PC-9 (cell line): ENCODE data around the gene UNC5B. TPM values are rescaled to one million over a fixed set of nuclear protein-coding genes. Genes with fewer than 3 reads are reported as not detected.

Experiments
- BruUV-seq: library from RNA; stranded (reverse); fragments of 400-500 nt; replicated peaks from 2 replicates; lab custom pipeline; 2021; lab: Mats Ljungman, UMichigan
- CTCF ChIA-PET: fragments of 300-600 bp; sonication (Branson Sonifier 250); formaldehyde crosslinking; loops from one replicate; lab custom pipeline; 2022; ENCODE audit warnings: antibody characterized with exemption; lab: Charles Lee
- POLR2A ChIA-PET: fragments of 300-600 bp; sonication (Branson Sonifier 250); formaldehyde crosslinking; loops from one replicate; lab custom pipeline; 2022; ENCODE audit warnings: antibody characterized with exemption; ENCODE audit not compliant: unreplicated experiment; lab: Charles Lee
- DNase-seq, 2 experiments: peaks; one replicate each; pipeline versions ENCODE4 v3.0.0 to v3.0.0-alpha.2; 2015 to 2022; ENCODE audit warnings: mixed read lengths in 1 of 2
- H2AFZ ChIP-seq: fragments of 200-600 bp; sonication (generic); 2 replicates; pipeline ENCODE4 v1.8.1; 2017; ENCODE audit warnings: antibody characterized with exemption
- H3F3A ChIP-seq: fragments of 200-600 bp; sonication (generic); 2 replicates; pipeline ENCODE4 v1.8.1; 2017; ENCODE audit warnings: antibody characterized with exemption, mild to moderate bottlenecking, low read depth; ENCODE audit not compliant: insufficient read depth
- H3K27ac ChIP-seq: fragments of 200-600 bp; sonication (generic); 2 replicates; pipeline ENCODE4 v1.6.1; 2016; ENCODE audit warnings: mixed run types
- H3K27me3 ChIP-seq: fragments of 200-600 bp; sonication (generic); 2 replicates; pipeline ENCODE4 v1.6.1; 2016; ENCODE audit warnings: low read depth, mixed run types; ENCODE audit not compliant: insufficient read depth
- H3K36me3 ChIP-seq: fragments of 200-600 bp; sonication (generic); 2 replicates; pipeline ENCODE4 v1.6.1; 2016; ENCODE audit warnings: low read depth, mixed run types
- H3K4me1 ChIP-seq: fragments of 200-600 bp; sonication (generic); replicated peaks from 2 replicates; pipeline ENCODE4 v1.6.1; 2016; ENCODE audit warnings: mixed run types; ENCODE audit not compliant: insufficient read depth
- H3K4me2 ChIP-seq: fragments of 200-600 bp; sonication (generic); 2 replicates; pipeline ENCODE4 v1.6.1; 2017; ENCODE audit warnings: mixed run types
- H3K4me3 ChIP-seq: fragments of 200-600 bp; sonication (generic); 2 replicates; pipeline ENCODE4 v1.6.1; 2016; ENCODE audit warnings: mixed run types
- H3K79me2 ChIP-seq: fragments of 200-600 bp; sonication (generic); 2 replicates; pipeline ENCODE4 v1.6.1; 2017; ENCODE audit warnings: low read depth, mixed run types
- H3K9me2 ChIP-seq: fragments of 200-600 bp; sonication (generic); 2 replicates; pipeline ENCODE4 v1.8.1; 2017; ENCODE audit warnings: mild to moderate bottlenecking; ENCODE audit not compliant: insufficient read depth
- H3K9me3 ChIP-seq: fragments of 200-600 bp; sonication (generic); 2 replicates; pipeline ENCODE4 v1.8.1; 2016; ENCODE audit warnings: low read depth; ENCODE audit not compliant: insufficient read depth
- H4K20me1 ChIP-seq: fragments of 200-600 bp; sonication (generic); 2 replicates; pipeline ENCODE4 v1.8.1; 2017; ENCODE audit not compliant: insufficient read depth
- EZH2 ChIP-seq: fragments of 200-600 bp; sonication (generic); IDR thresholded peaks from 2 replicates; pipeline ENCODE4 v1.8.0; 2017; ENCODE audit warnings: antibody characterized with exemption, low read depth
- intact Hi-C: fragments of 100-400 bp; cut with micrococcal nuclease; formaldehyde crosslinking; loops from one replicate; pipeline ENCODE4 v1.10.0; 2022; ENCODE audit not compliant: unreplicated experiment
- total RNA-seq: library from RNA; stranded (reverse); gene quantifications from 2 replicates; pipeline ENCODE4 v1.2.3, GENCODE V29; 2021
- TF ChIP-seq, protein P1 (sequence below): fragments of 200-600 bp; sonication (generic); conservative IDR thresholded peaks from 2 replicates; pipeline ENCODE4 v1.6.1; 2017; ENCODE audit warnings: mixed run types, antibody characterized with exemption, mild to moderate bottlenecking, moderate library complexity

UNC5B gene
- total RNA-seq, 1 experiment from 2014 or later = 1.7 TPM

DNA sequence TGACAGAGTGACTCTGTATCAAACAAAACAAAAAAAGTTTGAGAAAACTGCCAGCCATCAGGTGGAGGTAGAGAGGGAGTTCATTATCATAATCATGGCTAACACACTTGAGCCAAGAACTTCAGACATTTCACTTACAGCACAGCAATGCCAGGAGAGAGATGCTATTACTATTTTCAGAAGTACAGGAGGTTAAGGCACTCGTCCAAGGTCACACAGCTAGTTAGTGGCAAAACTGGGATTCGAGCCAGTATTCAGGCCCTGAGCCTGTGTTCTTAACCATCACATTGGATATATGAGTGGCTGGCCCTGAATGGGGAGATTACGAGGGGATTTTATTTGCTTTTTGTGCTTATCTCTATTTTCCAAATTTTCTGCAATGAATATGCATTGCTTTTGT, 24.8 kb upstream of the UNC5B start:
- H3K4me2 ChIP-seq = no peak overlapping the region
- no peaks in the 10 kb centered on the region for H3K36me3 ChIP-seq
- H3K9me2 ChIP-seq = no peaks in the 10 kb centered on the region
- no TSS peak for BruUV-seq
- no peaks in the 10 kb centered on the region for H4K20me1 ChIP-seq
- peaks cover 39% of the 10 kb centered on the region for H3K27me3 ChIP-seq
- H3F3A ChIP-seq = no peaks in the 10 kb centered on the region
- H3K79me2 ChIP-seq = no peaks in the 10 kb centered on the region
- ChIA-PET POLR2A (no interaction called here), CTCF (no interaction called here)
- H3K4me3 ChIP-seq = no peak overlapping the region
- H2AFZ ChIP-seq = no peak overlapping the region
- intact Hi-C loops = no loop called here
- TF ChIP-seq, protein P1, sequence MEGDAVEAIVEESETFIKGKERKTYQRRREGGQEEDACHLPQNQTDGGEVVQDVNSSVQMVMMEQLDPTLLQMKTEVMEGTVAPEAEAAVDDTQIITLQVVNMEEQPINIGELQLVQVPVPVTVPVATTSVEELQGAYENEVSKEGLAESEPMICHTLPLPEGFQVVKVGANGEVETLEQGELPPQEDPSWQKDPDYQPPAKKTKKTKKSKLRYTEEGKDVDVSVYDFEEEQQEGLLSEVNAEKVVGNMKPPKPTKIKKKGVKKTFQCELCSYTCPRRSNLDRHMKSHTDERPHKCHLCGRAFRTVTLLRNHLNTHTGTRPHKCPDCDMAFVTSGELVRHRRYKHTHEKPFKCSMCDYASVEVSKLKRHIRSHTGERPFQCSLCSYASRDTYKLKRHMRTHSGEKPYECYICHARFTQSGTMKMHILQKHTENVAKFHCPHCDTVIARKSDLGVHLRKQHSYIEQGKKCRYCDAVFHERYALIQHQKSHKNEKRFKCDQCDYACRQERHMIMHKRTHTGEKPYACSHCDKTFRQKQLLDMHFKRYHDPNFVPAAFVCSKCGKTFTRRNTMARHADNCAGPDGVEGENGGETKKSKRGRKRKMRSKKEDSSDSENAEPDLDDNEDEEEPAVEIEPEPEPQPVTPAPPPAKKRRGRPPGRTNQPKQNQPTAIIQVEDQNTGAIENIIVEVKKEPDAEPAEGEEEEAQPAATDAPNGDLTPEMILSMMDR = no peak
- TF ChIP-seq EZH2 = no peak
- H3K9me3 ChIP-seq = no peaks in the 10 kb centered on the region
- no peak overlapping the region for H3K27ac ChIP-seq
- H3K4me1 ChIP-seq = no peaks in the 10 kb centered on the region
- no peak for DNase-seq

DNA sequence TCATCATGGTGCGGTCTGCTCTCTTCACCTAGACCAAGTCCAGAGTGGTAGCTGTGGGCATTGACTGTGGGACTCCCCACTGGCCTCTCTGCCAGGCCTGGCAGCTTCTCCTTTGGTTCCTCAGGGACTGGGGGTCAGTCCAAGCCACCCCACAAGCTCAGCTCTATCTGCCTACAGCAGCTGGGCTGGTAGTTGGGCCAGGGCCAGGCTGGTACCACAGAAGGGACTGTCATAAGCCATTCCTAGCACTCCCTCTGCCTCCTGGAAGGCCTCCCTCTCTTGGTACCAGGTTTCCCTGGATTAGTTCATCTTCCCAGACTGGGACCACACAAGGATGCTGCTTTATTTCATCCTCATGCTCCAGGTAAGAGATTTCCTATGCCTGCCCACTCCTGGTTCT, 24.2 kb upstream of the UNC5B start:
- no peaks in the 10 kb centered on the region for H3K4me1 ChIP-seq
- H3K4me2 ChIP-seq = no peak overlapping the region
- ChIA-PET POLR2A (no interaction called here), CTCF (interaction anchor here (0.5 kb wide), 1 partner anchor 371 kb away, joined by 6 read pairs; no protein-coding TSS in a partner anchor)
- intact Hi-C loops = no loop called here
- H3K36me3 ChIP-seq = no peaks in the 10 kb centered on the region
- H3K9me3 ChIP-seq = no peaks in the 10 kb centered on the region
- H3K4me3 ChIP-seq = no peak overlapping the region
- BruUV-seq = no TSS peak
- H3K27me3 ChIP-seq = peaks cover 39% of the 10 kb centered on the region
- H3K9me2 ChIP-seq = no peaks in the 10 kb centered on the region
- DNase-seq = no peak
- no peaks in the 10 kb centered on the region for H3K79me2 ChIP-seq
- H4K20me1 ChIP-seq = no peaks in the 10 kb centered on the region
- H2AFZ ChIP-seq = no peak overlapping the region
- no peak overlapping the region for H3K27ac ChIP-seq
- no peak for TF ChIP-seq EZH2
- no peaks in the 10 kb centered on the region for H3F3A ChIP-seq

DNA sequence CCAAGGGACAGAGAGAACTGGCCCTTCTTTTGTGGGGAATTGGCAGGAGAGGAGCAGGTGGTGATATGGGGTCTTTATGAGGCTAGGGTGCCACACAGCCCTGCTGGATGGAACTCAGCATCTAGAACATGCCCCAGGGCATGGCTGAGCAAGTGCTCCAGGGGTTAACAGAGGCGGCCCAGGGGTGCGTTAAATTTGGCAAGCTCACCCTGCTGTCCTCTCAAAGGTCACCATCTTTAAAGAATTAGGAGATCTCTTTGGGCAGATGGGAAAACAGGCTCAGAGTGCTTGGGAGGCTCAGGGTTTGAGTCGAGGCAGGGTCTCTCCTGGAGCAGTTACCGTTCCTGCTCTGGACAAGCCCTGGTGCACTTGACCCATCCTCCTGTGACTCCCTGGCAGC, 21.4 kb upstream of the UNC5B start:
- Histone ChIP-seq H3K4me3 (no peak overlapping the region), H2AFZ (no peak overlapping the region), H3K36me3 (no peaks in the 10 kb centered on the region), H3K27me3 (peaks cover 21% of the 10 kb centered on the region), H3K79me2 (no peaks in the 10 kb centered on the region), H4K20me1 (no peaks in the 10 kb centered on the region), H3K9me3 (no peaks in the 10 kb centered on the region), H3K4me2 (no peak overlapping the region), H3K9me2 (no peaks in the 10 kb centered on the region), H3F3A (no peaks in the 10 kb centered on the region), H3K27ac (no peak overlapping the region), H3K4me1 (no peaks in the 10 kb centered on the region)
- no TSS peak for BruUV-seq
- TF ChIP-seq, protein P1 = no peak
- TF ChIP-seq EZH2 = no peak
- ChIA-PET CTCF (no interaction called here), POLR2A (no interaction called here)
- DNase-seq = no peak
- intact Hi-C loops = no loop called here

DNA sequence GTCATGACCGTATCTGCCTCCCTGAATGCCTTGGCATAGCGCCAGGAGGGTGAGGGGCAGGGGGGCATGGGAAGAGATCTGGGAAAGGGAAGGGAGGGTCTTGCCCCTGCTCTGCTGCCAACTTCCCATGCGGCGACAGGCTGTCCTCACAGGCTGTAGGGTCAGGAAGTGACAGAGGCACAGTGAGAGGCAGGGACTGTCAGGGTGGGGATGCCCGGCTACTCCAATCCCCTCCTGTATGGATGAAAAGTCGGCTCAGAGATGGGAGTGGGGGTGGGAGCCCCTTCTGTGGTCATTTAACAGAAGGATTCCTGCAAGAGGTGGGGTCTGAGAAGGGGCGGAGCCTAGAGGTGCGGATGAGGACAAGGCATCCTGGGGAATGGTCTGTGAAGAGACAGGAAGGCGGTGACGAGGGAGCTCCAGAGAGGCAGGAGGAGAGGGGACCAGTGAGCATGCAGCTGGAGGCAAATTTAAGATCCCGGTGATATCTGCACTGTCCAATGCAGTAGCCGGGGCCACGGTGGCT, 20.8 kb upstream of the UNC5B start:
- H3K9me3 ChIP-seq = no peaks in the 10 kb centered on the region
- H3K36me3 ChIP-seq = no peaks in the 10 kb centered on the region
- peaks cover 15% of the 10 kb centered on the region; the same call in 1 of the 2 replicates for H3K27me3 ChIP-seq
- H3K4me3 ChIP-seq = no peak overlapping the region
- ChIA-PET POLR2A (no interaction called here), CTCF (no interaction called here)
- no peak for TF ChIP-seq EZH2
- TF ChIP-seq, protein P1 = no peak
- no peaks in the 10 kb centered on the region for H3F3A ChIP-seq
- H3K9me2 ChIP-seq = no peaks in the 10 kb centered on the region
- no peak overlapping the region for H3K27ac ChIP-seq
- no peak overlapping the region for H2AFZ ChIP-seq
- H3K79me2 ChIP-seq = no peaks in the 10 kb centered on the region
- no peaks in the 10 kb centered on the region for H4K20me1 ChIP-seq
- BruUV-seq = no TSS peak
- H3K4me1 ChIP-seq = no peaks in the 10 kb centered on the region
- intact Hi-C loops = no loop called here
- no peak for DNase-seq
- H3K4me2 ChIP-seq = no peak overlapping the region
